GM18909 (cell line): Measurements from ENCODE around the gene DGCR2.
"Not testable (repeated sequence)": the region's sequence is repeated elsewhere in the genome, so short reads cannot be mapped to it uniquely, and the experiment has no call there.

ENCODE experiments used
- ATAC-seq: cut with Tn5 transposase; IDR thresholded peaks from one replicate; pipeline ENCODE4 v1.9.1; 2021; ENCODE audit warnings: mild to moderate bottlenecking; ENCODE audit not compliant: unreplicated experiment, poor library complexity

DGCR2 gene

GRCh38 chr22:19063581-19064353 lies 58.4 kb downstream of the DGCR2 start:
- ATAC-seq, result no peak

GRCh38 chr22:19062943-19063308 lies 59.3 kb downstream of the DGCR2 start:
- no peak for ATAC-seq

- ATAC-seq, result no peak
Observed at GRCh38 chr22:19062139-19062942, 59.9 kb downstream of the DGCR2 start.

GRCh38 chr22:19061471-19062138 lies 60.6 kb downstream of the DGCR2 start:
- no peak for ATAC-seq

GRCh38 chr22:19060356-19061009 lies 61.7 kb downstream of the DGCR2 start:
- no peak for ATAC-seq

GRCh38 chr22:19059481-19060278 lies 62.5 kb downstream of the DGCR2 start:
- no peak for ATAC-seq

GRCh38 chr22:19058713-19059451 lies 63.3 kb downstream of the DGCR2 start:
- ATAC-seq, result no peak

GRCh38 chr22:19057999-19058491 lies 64.2 kb downstream of the DGCR2 start:
- ATAC-seq, result no peak

GRCh38 chr22:19057539-19057938 lies 64.7 kb downstream of the DGCR2 start:
- no peak for ATAC-seq

- ATAC-seq, result no peak
Observed at GRCh38 chr22:19056951-19057401, 65.2 kb downstream of the DGCR2 start.

GRCh38 chr22:19055801-19056200 lies 66.4 kb downstream of the DGCR2 start:
- no peak for ATAC-seq

- no peak for ATAC-seq
Observed at GRCh38 chr22:19052941-19053541, 69.2 kb downstream of the DGCR2 start.

GRCh38 chr22:19051381-19052072 lies 70.7 kb downstream of the DGCR2 start:
- ATAC-seq, result no peak

- not testable (repeated sequence) for ATAC-seq
Observed at GRCh38 chr22:19050847-19051246, 71.4 kb downstream of the DGCR2 start.

GRCh38 chr22:19050117-19050516 lies 72.1 kb downstream of the DGCR2 start:
- ATAC-seq, result no peak

GRCh38 chr22:19048531-19048930 lies 73.7 kb downstream of the DGCR2 start:
- ATAC-seq, result no peak

- no peak for ATAC-seq
Observed at GRCh38 chr22:19047993-19048392, 74.2 kb downstream of the DGCR2 start.
